Measurements from ENCODE around the gene APCDD1. TPM values are rescaled to one million over a fixed set of nuclear protein-coding genes. Genes with fewer than 3 reads are reported as not detected.

Gene APCDD1
- total RNA-seq, 2 donors from 2014 or later = 38.2 to 75.8 TPM

DNA sequence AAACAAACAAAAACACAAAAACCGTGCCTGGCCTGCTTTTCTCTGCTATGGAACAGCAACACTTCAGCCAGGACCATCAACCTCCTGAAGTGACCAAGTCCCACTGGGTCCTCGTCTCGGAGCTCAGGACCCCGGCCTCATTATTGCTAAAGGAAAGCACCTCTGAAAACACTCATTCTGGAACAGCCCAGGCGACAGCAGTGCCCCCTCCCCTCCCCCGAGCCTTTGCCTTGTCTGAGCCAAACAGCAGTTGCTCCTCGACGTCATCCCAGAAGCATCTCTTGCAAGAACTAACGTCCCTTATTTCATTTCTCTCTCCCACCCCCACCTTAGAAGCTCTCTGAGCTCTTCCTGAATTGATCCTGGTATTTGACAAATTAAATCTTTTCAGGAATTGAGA, 27.4 kb downstream of the APCDD1 start:
- Histone ChIP-seq H3K36me3 (peaks cover 13% of the 10 kb centered on the region), H3K4me3 (no peak overlapping the region), H3K27ac (no peak overlapping the region), H3K4me1 (ENCODE audit: control insufficient read depth in 1 of 2, low read depth in 2 of 2) (peaks cover 0 to 1% of the 10 kb centered on the region in 2 donors), H3K9me3 (no peaks in the 10 kb centered on the region), H3K27me3 (replicated peaks; ENCODE audit: insufficient read depth) (no peaks in the 10 kb centered on the region)
- DNase-seq (ENCODE audit: low spot score) = no peak
- no peak for ATAC-seq (ENCODE audit: insufficient number of reproducible peaks, low FRiP score, low read depth)
- TF ChIP-seq, protein P1, sequence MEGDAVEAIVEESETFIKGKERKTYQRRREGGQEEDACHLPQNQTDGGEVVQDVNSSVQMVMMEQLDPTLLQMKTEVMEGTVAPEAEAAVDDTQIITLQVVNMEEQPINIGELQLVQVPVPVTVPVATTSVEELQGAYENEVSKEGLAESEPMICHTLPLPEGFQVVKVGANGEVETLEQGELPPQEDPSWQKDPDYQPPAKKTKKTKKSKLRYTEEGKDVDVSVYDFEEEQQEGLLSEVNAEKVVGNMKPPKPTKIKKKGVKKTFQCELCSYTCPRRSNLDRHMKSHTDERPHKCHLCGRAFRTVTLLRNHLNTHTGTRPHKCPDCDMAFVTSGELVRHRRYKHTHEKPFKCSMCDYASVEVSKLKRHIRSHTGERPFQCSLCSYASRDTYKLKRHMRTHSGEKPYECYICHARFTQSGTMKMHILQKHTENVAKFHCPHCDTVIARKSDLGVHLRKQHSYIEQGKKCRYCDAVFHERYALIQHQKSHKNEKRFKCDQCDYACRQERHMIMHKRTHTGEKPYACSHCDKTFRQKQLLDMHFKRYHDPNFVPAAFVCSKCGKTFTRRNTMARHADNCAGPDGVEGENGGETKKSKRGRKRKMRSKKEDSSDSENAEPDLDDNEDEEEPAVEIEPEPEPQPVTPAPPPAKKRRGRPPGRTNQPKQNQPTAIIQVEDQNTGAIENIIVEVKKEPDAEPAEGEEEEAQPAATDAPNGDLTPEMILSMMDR (IDR thresholded peaks at IDR 0.05) = no peak

DNA sequence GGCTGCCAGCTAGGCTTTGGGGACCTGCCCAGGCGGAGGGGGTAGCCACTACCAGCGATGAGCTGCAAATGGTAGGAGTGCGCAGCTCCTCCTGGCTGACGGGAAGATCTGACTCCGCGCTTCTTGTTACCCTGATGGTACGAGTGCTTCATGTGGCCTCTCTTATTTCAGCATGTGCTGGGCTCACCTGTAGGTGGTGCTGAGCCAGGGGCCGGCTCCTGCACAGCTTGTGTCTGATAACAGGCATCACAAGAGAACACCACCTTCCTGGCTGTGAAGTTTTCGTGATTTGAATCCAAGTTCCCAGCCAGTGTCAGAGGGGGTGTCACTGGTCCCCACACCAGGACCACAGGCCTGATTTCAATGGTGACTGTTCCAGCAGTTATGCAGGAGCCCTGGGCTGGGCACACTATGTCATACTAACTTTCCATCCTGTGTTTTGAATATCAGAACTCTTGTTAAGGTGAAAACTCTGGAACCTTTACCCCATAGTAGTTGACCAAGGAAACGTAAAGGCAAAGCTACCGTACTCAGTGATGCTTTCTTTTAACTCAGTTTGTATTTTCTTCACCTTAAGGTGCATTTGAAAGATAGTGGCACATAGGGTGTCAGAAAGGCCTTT, 28.0 kb downstream of the APCDD1 start:
- no peak overlapping the region for H3K27ac ChIP-seq

DNA sequence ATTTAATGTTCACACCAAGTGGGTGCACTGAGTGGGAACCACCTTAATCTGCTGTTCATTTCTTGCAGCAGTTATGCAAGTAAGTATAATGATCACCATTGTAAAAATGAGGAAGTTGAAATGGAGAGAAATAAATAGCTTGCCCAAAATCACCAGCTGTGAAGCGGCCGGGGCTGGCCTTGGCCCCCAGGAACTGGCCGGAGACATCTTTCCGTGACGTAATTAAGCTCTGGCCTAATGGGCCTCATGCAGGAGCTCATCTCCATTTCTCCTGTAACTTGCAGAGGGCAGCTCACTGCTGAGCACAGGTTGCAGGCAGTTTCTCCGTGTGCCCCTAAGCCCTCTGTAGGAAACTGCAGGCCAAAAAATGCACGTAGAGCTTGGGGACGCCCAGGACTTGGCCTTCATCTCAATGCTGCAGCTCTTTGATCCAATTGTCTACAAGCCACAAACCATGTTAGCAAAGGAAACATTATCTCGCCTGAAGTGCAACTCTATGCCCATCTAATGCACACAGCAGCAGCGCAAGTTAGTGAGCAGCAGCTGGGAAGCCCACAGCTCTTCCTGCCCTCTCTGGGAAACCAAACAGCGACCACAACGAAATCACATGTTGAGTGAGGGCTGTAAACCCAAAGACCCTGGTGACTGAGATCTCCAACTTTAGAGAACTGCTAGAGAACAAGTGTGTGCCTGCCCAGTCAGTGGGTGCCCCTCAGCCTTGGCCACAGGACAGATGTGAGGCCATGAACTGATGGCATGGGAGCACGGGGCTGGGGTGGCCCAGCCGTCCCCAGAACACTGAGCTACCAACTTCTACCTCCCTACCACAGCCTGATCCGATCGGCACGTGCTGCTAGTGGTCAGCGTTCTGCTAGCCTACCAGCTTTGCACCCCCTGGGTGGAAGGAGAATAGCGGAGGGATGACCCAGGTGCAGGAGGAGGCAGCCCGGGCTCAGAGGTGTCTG, 28.8 kb downstream of the APCDD1 start:
- Histone ChIP-seq H3K27ac (no peak overlapping the region), H3K4me3 (no peak overlapping the region), H3K36me3 (peaks cover 24% of the 10 kb centered on the region), H3K4me1 (ENCODE audit: control insufficient read depth in 1 of 2, low read depth in 2 of 2) (no peaks in the 10 kb centered on the region), H3K27me3 (replicated peaks; ENCODE audit: insufficient read depth) (no peaks in the 10 kb centered on the region), H3K9me3 (no peaks in the 10 kb centered on the region)
- no peak for DNase-seq (ENCODE audit: low spot score)
- TF ChIP-seq, protein P1 (IDR thresholded peaks at IDR 0.05) = no peak
- ATAC-seq (ENCODE audit: insufficient number of reproducible peaks, low FRiP score, low read depth) = no peak

More for the DNA sequence above, 28.0 kb downstream of the APCDD1 start:
- Histone ChIP-seq H3K4me1 (ENCODE audit: control insufficient read depth in 1 of 2, low read depth in 2 of 2) (no peaks in the 10 kb centered on the region), H3K9me3 (no peaks in the 10 kb centered on the region), H3K27me3 (replicated peaks; ENCODE audit: insufficient read depth) (no peaks in the 10 kb centered on the region), H3K4me3 (no peak overlapping the region), H3K36me3 (peaks cover 18% of the 10 kb centered on the region)
- DNase-seq (ENCODE audit: low spot score) = no peak
- no peak for ATAC-seq (ENCODE audit: insufficient number of reproducible peaks, low FRiP score, low read depth)
- TF ChIP-seq, protein P1 (IDR thresholded peaks at IDR 0.05) = no peak

DNA sequence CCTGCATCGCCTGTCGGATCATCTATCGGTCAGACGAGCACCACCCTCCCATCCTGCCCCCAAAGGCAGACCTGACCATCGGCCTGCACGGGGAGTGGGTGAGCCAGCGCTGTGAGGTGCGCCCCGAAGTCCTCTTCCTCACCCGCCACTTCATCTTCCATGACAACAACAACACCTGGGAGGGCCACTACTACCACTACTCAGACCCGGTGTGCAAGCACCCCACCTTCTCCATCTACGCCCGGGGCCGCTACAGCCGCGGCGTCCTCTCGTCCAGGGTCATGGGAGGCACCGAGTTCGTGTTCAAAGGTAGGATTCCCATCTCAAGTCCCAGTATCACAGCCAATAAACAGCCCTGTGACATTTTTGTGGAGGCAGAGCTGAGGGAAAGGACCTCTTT, 31.0 kb downstream of the APCDD1 start:
- no peaks in the 10 kb centered on the region for H3K9me3 ChIP-seq
- no peak for ATAC-seq (ENCODE audit: insufficient number of reproducible peaks, low FRiP score, low read depth)
- no peaks in the 10 kb centered on the region for H3K27me3 ChIP-seq (replicated peaks; ENCODE audit: insufficient read depth)
- DNase-seq (ENCODE audit: low spot score) = no peak
- no peak overlapping the region for H3K27ac ChIP-seq
- TF ChIP-seq, protein P1 (IDR thresholded peaks at IDR 0.05) = no peak
- no peaks in the 10 kb centered on the region for H3K4me1 ChIP-seq (ENCODE audit: control insufficient read depth in 1 of 2, low read depth in 2 of 2)
- no peak overlapping the region for H3K4me3 ChIP-seq
- peaks cover 34% of the 10 kb centered on the region for H3K36me3 ChIP-seq

DNA sequence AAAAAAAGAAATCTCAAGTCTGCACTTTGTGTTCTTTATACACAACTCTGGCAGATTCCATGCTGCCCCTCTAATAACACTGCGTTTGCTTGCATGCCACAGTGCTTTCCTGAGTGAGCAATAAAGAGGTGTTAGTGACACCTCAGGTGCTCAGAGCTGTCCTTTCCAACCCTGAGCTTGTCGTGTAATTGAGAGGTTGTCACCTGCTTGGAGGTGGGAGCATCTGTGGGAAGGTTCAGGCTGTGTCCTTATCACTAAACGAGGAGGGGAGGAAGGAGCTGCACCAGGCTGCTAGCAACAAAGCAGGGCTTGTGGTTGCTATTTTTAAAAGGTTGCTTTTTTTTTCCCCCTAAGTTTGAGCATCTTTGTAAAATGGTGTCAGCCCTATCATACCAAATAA, 31.9 kb downstream of the APCDD1 start:
- no peaks in the 10 kb centered on the region for H3K4me1 ChIP-seq (ENCODE audit: control insufficient read depth in 1 of 2, low read depth in 2 of 2)
- no peaks in the 10 kb centered on the region for H3K27me3 ChIP-seq (replicated peaks; ENCODE audit: insufficient read depth)
- H3K4me3 ChIP-seq = no peak overlapping the region
- ATAC-seq (ENCODE audit: insufficient number of reproducible peaks, low FRiP score, low read depth) (no peak), DNase-seq (ENCODE audit: low spot score) (no peak)
- no peaks in the 10 kb centered on the region for H3K9me3 ChIP-seq
- TF ChIP-seq, protein P1 (IDR thresholded peaks at IDR 0.05) = no peak
- H3K36me3 ChIP-seq = peaks cover 34% of the 10 kb centered on the region
- H3K27ac ChIP-seq = no peak overlapping the region

Measured in thoracic aorta (tissue), 2 donors.